ENCODE results near the gene C5orf22.

- TF ChIP-seq CTCF (IDR thresholded peaks at IDR 0.05; ENCODE audit: insufficient read depth, low read length), result no peak
- TF ChIP-seq POLR2AphosphoS5 (IDR thresholded peaks at IDR 0.05; ENCODE audit: low read depth), result no peak
- no peak for TF ChIP-seq SPI1 (IDR thresholded peaks at IDR 0.05; ENCODE audit: borderline replicate concordance, low read depth)
Observed at GRCh38 chr5:31553863-31554262, 21.8 kb downstream of the C5orf22 start.
